Measurements from ENCODE around the gene HTR2C. TPM values are rescaled to one million over a fixed set of nuclear protein-coding genes. Genes with fewer than 3 reads are reported as not detected.

The HTR2C gene
- total RNA-seq, 1 donor from 2014 or later: not detected

DNA sequence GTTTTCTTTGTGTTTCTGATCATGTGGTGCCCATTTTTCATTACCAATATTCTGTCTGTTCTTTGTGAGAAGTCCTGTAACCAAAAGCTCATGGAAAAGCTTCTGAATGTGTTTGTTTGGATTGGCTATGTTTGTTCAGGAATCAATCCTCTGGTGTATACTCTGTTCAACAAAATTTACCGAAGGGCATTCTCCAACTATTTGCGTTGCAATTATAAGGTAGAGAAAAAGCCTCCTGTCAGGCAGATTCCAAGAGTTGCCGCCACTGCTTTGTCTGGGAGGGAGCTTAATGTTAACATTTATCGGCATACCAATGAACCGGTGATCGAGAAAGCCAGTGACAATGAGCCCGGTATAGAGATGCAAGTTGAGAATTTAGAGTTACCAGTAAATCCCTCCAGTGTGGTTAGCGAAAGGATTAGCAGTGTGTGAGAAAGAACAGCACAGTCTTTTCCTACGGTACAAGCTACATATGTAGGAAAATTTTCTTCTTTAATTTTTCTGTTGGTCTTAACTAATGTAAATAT lies 323.2 kb downstream of the HTR2C start:
- DNase-seq (ENCODE audit: low read depth) (no peak), FAIRE-seq (peak; percentile 45)
- H3K4me1 ChIP-seq (ENCODE audit: insufficient read depth, low read length): no peaks in the 10 kb centered on the region
- no peak overlapping the region for H3K4me2 ChIP-seq (ENCODE audit: low read length)
- no peaks in the 10 kb centered on the region for H3K36me3 ChIP-seq (ENCODE audit: insufficient read depth, low read length)
- no peak overlapping the region for H2AFZ ChIP-seq (ENCODE audit: low read depth, low read length)
- no peak overlapping the region for H3K27ac Mint-ChIP-seq (ENCODE audit: unreplicated experiment)
- H3K4me1 Mint-ChIP-seq (ENCODE audit: low read depth, unreplicated experiment): peaks cover 6% of the 10 kb centered on the region
- no peaks in the 10 kb centered on the region for H3K79me2 ChIP-seq (ENCODE audit: insufficient read depth, low read length)
- H3K9me3 ChIP-seq (ENCODE audit: insufficient read depth, low read depth, low read length): no peaks in the 10 kb centered on the region
- no peak overlapping the region for H3K4me3 Mint-ChIP-seq (ENCODE audit: unreplicated experiment)
- no peak for TF ChIP-seq EZH2 (IDR thresholded peaks at IDR 0.05; ENCODE audit: insufficient read depth, low read length)
- TF ChIP-seq, protein P1, sequence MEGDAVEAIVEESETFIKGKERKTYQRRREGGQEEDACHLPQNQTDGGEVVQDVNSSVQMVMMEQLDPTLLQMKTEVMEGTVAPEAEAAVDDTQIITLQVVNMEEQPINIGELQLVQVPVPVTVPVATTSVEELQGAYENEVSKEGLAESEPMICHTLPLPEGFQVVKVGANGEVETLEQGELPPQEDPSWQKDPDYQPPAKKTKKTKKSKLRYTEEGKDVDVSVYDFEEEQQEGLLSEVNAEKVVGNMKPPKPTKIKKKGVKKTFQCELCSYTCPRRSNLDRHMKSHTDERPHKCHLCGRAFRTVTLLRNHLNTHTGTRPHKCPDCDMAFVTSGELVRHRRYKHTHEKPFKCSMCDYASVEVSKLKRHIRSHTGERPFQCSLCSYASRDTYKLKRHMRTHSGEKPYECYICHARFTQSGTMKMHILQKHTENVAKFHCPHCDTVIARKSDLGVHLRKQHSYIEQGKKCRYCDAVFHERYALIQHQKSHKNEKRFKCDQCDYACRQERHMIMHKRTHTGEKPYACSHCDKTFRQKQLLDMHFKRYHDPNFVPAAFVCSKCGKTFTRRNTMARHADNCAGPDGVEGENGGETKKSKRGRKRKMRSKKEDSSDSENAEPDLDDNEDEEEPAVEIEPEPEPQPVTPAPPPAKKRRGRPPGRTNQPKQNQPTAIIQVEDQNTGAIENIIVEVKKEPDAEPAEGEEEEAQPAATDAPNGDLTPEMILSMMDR (IDR thresholded peaks at IDR 0.05; ENCODE audit: insufficient read depth, low read depth, low read length): no peak
- peaks cover under 1% of the 10 kb centered on the region for H3K9me3 Mint-ChIP-seq (ENCODE audit: unreplicated experiment)
- H3K27me3 ChIP-seq (ENCODE audit: insufficient read depth, low read length): no peaks in the 10 kb centered on the region
- H3K36me3 Mint-ChIP-seq (ENCODE audit: low read depth, unreplicated experiment): no peaks in the 10 kb centered on the region
- no peaks in the 10 kb centered on the region for H3K27me3 Mint-ChIP-seq (ENCODE audit: low read depth, unreplicated experiment)
- no peak overlapping the region for H3K9ac ChIP-seq (ENCODE audit: low read length)
- H3K27ac ChIP-seq (ENCODE audit: low read depth, low read length): no peak overlapping the region
- no peaks in the 10 kb centered on the region for H4K20me1 ChIP-seq (ENCODE audit: insufficient read depth, low read length)
- H3K4me3 ChIP-seq (ENCODE audit: insufficient read depth, low read depth, low read length): no peak overlapping the region

DNA sequence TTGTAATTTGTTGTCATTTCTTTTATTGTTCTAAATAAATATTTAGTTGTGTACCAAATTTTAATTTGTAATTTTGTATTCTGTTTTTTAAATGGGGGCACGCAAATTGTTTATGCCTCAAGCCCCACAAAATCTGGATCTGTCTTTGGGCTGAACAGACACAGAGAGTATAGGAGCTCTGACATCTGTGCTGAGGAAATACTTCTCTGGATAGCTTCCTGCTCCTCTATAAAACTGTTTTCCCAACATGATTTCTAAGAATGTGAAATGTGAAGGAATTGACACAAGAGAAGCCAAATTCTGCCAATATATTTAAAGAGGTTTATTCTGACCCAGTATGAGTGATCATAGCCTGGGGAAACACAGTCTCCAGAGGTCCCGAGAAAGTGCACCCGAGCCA lies 340.5 kb downstream of the HTR2C start:
- Mint-ChIP-seq H3K36me3 (ENCODE audit: low read depth, unreplicated experiment) (no peaks in the 10 kb centered on the region), H3K27ac (ENCODE audit: unreplicated experiment) (no peak overlapping the region), H3K27me3 (ENCODE audit: low read depth, unreplicated experiment) (no peaks in the 10 kb centered on the region), H3K9me3 (ENCODE audit: unreplicated experiment) (no peaks in the 10 kb centered on the region), H3K4me1 (ENCODE audit: low read depth, unreplicated experiment) (peaks cover 6% of the 10 kb centered on the region), H3K4me3 (ENCODE audit: unreplicated experiment) (no peak overlapping the region)
- Histone ChIP-seq H3K4me2 (ENCODE audit: low read length) (no peak overlapping the region), H3K27ac (ENCODE audit: low read depth, low read length) (peak overlapping the region; percentile 33), H2AFZ (ENCODE audit: low read depth, low read length) (peak overlapping the region; percentile 26), H3K9me3 (ENCODE audit: insufficient read depth, low read depth, low read length) (no peaks in the 10 kb centered on the region), H3K9ac (ENCODE audit: low read length) (no peak overlapping the region), H3K27me3 (ENCODE audit: insufficient read depth, low read length) (no peaks in the 10 kb centered on the region), H3K4me3 (ENCODE audit: insufficient read depth, low read depth, low read length) (no peak overlapping the region), H4K20me1 (ENCODE audit: insufficient read depth, low read length) (no peaks in the 10 kb centered on the region), H3K36me3 (ENCODE audit: insufficient read depth, low read length) (no peaks in the 10 kb centered on the region), H3K4me1 (ENCODE audit: insufficient read depth, low read length) (no peaks in the 10 kb centered on the region), H3K79me2 (ENCODE audit: insufficient read depth, low read length) (no peaks in the 10 kb centered on the region)
- TF ChIP-seq, protein P1 (IDR thresholded peaks at IDR 0.05; ENCODE audit: insufficient read depth, low read depth, low read length): no peak
- no peak for TF ChIP-seq EZH2 (IDR thresholded peaks at IDR 0.05; ENCODE audit: insufficient read depth, low read length)
- FAIRE-seq (peak; percentile 87), DNase-seq (ENCODE audit: low read depth) (no peak)

DNA sequence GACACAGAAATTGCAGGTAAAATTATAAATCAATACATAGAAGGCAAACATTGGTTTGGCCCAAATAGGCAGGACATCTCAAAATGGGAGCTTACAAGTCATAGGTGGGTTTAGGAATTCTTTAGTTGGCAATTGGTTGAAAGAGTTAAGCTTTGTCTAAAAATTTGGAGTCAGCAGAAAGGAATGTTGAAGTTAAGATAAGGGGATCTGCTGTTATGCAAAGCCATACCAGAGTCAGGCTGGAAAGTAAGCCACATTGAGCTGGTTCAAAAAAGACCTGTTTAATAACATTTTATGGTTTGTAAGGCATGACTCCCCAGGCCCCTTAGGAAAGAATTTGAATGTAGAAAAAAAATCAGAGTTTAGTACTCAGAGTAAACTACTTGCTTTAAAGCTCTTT lies 341.0 kb downstream of the HTR2C start:
- H3K4me1 Mint-ChIP-seq (ENCODE audit: low read depth, unreplicated experiment): peaks cover 6% of the 10 kb centered on the region

More for the DNA sequence above, 341.0 kb downstream of the HTR2C start:
- Mint-ChIP-seq H3K9me3 (ENCODE audit: unreplicated experiment) (no peaks in the 10 kb centered on the region), H3K27me3 (ENCODE audit: low read depth, unreplicated experiment) (no peaks in the 10 kb centered on the region), H3K4me3 (ENCODE audit: unreplicated experiment) (no peak overlapping the region), H3K36me3 (ENCODE audit: low read depth, unreplicated experiment) (no peaks in the 10 kb centered on the region), H3K27ac (ENCODE audit: unreplicated experiment) (no peak overlapping the region)
- Histone ChIP-seq H4K20me1 (ENCODE audit: insufficient read depth, low read length) (no peaks in the 10 kb centered on the region), H3K27ac (ENCODE audit: low read depth, low read length) (peak overlapping the region; percentile 33), H3K9me3 (ENCODE audit: insufficient read depth, low read depth, low read length) (no peaks in the 10 kb centered on the region), H3K36me3 (ENCODE audit: insufficient read depth, low read length) (no peaks in the 10 kb centered on the region), H3K4me1 (ENCODE audit: insufficient read depth, low read length) (no peaks in the 10 kb centered on the region), H3K27me3 (ENCODE audit: insufficient read depth, low read length) (no peaks in the 10 kb centered on the region), H2AFZ (ENCODE audit: low read depth, low read length) (peak overlapping the region; percentile 26), H3K9ac (ENCODE audit: low read length) (no peak overlapping the region), H3K79me2 (ENCODE audit: insufficient read depth, low read length) (no peaks in the 10 kb centered on the region), H3K4me2 (ENCODE audit: low read length) (no peak overlapping the region), H3K4me3 (ENCODE audit: insufficient read depth, low read depth, low read length) (no peak overlapping the region)
- no peak for TF ChIP-seq EZH2 (IDR thresholded peaks at IDR 0.05; ENCODE audit: insufficient read depth, low read length)
- peak; percentile 87 for FAIRE-seq
- peak; percentile 69 for DNase-seq (ENCODE audit: low read depth)

Measured in astrocyte (in vitro differentiated cells and primary cell).